HEK293T (cell line): ENCODE results near the gene CPSF7.

Source experiments
- CTCF ChIA-PET: fragments of 350-600 bp; formaldehyde crosslinking; extraction: SDS; loops from one replicate; lab custom pipeline; 2021; ENCODE audit warnings: antibody characterized with exemption, inconsistent platforms; lab: Yijun Ruan, JAX
- POLR2A ChIA-PET: fragments of 350-600 bp; formaldehyde crosslinking; extraction: SDS; loops from one replicate; lab custom pipeline; 2020; ENCODE audit warnings: antibody characterized with exemption, inconsistent platforms; lab: Yijun Ruan, JAX
- DNase-seq: peaks from one replicate; pipeline ENCODE4 v3.0.0; 2012; ENCODE audit warnings: mixed read lengths; ENCODE audit errors: extremely low spot score
- ARNT ChIP-seq: fragments of 450-650 bp; IDR thresholded peaks from 2 replicates; pipeline ENCODE4 v1.6.1; 2017; ENCODE audit warnings: mild to moderate bottlenecking
- BHLHE40 ChIP-seq: fragments of 450-650 bp; IDR thresholded peaks from 2 replicates; pipeline ENCODE4 v1.6.1; 2016; ENCODE audit warnings: mild to moderate bottlenecking, moderate library complexity, borderline replicate concordance
- CTBP1 ChIP-seq: fragments of 450-650 bp; IDR thresholded peaks from 2 replicates; pipeline ENCODE4 v1.6.1; 2016; ENCODE audit warnings: borderline replicate concordance
- ELF4 ChIP-seq: fragments of 450-650 bp; IDR thresholded peaks from 2 replicates; pipeline ENCODE4 v1.6.1; 2017; ENCODE audit warnings: antibody characterized with exemption
- FOXA1 ChIP-seq: fragments of 450-650 bp; IDR thresholded peaks from 2 replicates; pipeline ENCODE4 v1.6.1; 2016; ENCODE audit warnings: mild to moderate bottlenecking
- FOXK2 ChIP-seq: fragments of 450-650 bp; IDR thresholded peaks from 2 replicates; pipeline ENCODE4 v1.6.1; 2016; ENCODE audit warnings: mild to moderate bottlenecking
- FOXM1 ChIP-seq: fragments of 450-650 bp; IDR thresholded peaks from 2 replicates; pipeline ENCODE4 v1.6.1; 2017; ENCODE audit warnings: mild to moderate bottlenecking, borderline replicate concordance
- HDGF ChIP-seq: fragments of 450-650 bp; IDR thresholded peaks from 2 replicates; pipeline ENCODE4 v1.6.1; 2017; ENCODE audit warnings: antibody characterized with exemption, borderline replicate concordance
- L3MBTL2 ChIP-seq: fragments of 450-650 bp; conservative IDR thresholded peaks from 2 replicates; pipeline ENCODE4 v1.6.1; 2016; ENCODE audit warnings: mild to moderate bottlenecking
- LEF1 ChIP-seq: fragments of 450-650 bp; IDR thresholded peaks from 2 replicates; pipeline ENCODE4 v1.6.1; 2017; ENCODE audit warnings: mild to moderate bottlenecking, borderline replicate concordance
- NFRKB ChIP-seq: fragments of 450-650 bp; IDR thresholded peaks from 2 replicates; pipeline ENCODE4 v1.6.1; 2016; ENCODE audit warnings: mild to moderate bottlenecking, moderate library complexity
- SP1 ChIP-seq: fragments of 450-650 bp; IDR thresholded peaks from 2 replicates; pipeline ENCODE4 v1.6.1; 2017
- SUZ12 ChIP-seq: fragments of 450-650 bp; IDR thresholded peaks from 2 replicates; pipeline ENCODE4 v1.6.1; 2016; ENCODE audit warnings: mild to moderate bottlenecking
- TARDBP ChIP-seq: fragments of 450-650 bp; IDR thresholded peaks from 2 replicates; pipeline ENCODE4 v1.6.1; 2016
- ZNF384 ChIP-seq: fragments of 450-650 bp; IDR thresholded peaks from 2 replicates; pipeline ENCODE4 v1.6.1; 2016
- TF ChIP-seq, protein P1 (sequence below): fragments of 450-650 bp; IDR thresholded peaks from 2 replicates; pipeline ENCODE4 v1.6.1; 2016

Gene CPSF7

DNA sequence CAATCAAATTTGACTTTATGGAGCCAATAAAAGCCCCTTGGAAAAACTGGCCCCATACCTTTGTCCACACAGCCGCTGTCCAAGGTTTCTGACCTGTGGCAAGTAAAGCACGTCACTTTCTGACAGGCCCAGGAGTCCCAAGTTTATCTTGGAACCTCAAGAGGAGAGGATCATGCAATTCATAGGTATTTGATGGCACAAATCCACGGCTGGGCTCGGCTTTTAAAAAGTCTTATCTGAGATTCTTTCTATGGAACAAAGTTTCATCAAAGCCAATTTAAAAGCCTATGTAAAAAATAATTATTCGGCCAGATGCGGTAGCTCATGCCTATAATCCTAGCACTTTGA is 54.0 kb downstream of the CPSF7 start:
- TF ChIP-seq BHLHE40, result no peak
- no peak for TF ChIP-seq FOXK2
- no peak for TF ChIP-seq LEF1
- TF ChIP-seq SP1, result no peak
- TF ChIP-seq L3MBTL2, result no peak
- TF ChIP-seq CTBP1, result no peak
- no peak for TF ChIP-seq SUZ12
- no peak for TF ChIP-seq HDGF
- no peak for TF ChIP-seq ARNT
- no peak for TF ChIP-seq ELF4
- TF ChIP-seq FOXA1, result no peak
- TF ChIP-seq ZNF384, result no peak
- POLR2A ChIA-PET, result interaction anchor here (1.6 kb wide), 1 partner anchor 9 kb away, joined by 4 read pairs; no protein-coding TSS in a partner anchor

DNA sequence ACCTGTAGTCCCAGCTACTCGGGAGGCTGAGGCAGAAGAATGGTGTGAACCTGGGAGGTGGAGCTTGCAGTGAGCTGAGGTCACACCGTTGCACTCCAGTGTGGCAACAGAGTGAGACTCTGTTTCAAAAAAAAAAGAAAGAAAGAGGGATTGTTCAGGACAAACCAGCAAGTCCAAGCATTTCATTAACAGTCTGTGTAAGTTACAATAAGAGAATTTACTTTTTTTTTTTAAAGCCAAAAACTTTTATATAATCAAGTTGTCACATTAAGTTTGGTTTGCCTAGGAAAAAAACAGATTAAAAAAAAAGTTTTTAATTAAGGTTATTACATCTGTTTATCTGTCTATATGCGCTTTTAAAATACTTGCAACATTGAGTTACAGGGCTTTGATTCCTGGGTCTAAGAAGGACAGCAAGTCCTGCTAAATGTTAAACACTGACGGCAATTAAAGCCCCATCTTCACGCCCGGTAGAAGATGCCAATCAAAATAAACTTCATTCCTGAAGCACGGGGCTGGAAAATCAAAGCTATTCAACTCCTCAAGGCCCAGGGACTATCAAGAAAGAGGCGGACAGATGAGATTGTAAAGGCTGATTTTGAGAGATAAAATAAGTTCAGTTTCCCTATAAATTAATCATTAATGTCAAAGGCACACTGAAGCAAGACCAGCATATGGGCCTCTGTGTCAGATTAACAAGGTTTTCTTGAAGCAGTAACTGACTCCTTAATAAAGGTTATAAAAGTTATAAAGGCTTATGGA is 56.9 kb downstream of the CPSF7 start:
- TF ChIP-seq CTBP1 (no peak), ZNF384 (peak; percentile 67)
- POLR2A ChIA-PET, result no interaction called here
- CTCF ChIA-PET, result no interaction called here
- no peak for DNase-seq

More for the DNA sequence above, 54.0 kb downstream of the CPSF7 start:
- no peak for DNase-seq
- CTCF ChIA-PET, result no interaction called here

DNA sequence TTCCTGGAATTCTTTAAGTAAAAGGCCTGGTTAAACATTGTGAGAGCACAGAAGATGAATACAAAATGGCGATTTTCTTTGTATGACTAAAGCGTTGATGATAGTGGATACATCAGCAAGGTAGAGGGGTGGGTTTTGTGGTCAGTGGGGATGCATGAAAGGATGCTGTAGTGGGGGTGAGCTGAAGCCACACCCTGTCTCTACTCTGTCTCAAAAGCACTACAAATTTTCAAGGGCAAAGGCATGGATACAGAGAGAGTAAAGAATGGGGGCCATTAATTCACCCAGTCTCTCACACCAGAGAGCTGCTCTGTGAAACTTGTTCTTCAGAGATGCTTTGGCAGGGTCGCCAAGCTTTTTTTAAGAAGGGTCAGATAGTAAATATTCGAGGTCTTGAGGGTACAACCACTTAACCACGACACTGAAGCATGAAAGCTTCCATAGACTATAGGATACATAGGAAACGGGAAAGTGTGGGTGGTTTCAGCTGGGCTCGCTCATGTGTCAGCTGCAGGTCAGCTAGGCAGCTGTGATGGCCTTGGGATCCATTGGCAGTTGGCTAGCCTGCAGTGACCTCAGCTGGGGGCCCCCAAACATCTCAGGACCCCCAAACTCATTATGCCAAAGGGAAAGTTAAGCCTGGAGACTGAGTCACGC is 59.3 kb downstream of the CPSF7 start:
- ChIA-PET POLR2A (interaction anchor here (2.2 kb wide), 1 partner anchor 8 kb away, joined by 11 read pairs; the partner anchor contains the start of genes CYB561A3 and TMEM138), CTCF (no interaction called here)
- no peak for DNase-seq
- TF ChIP-seq ZNF384, result no peak
- TF ChIP-seq NFRKB, result no peak
- no peak for TF ChIP-seq ELF4

DNA sequence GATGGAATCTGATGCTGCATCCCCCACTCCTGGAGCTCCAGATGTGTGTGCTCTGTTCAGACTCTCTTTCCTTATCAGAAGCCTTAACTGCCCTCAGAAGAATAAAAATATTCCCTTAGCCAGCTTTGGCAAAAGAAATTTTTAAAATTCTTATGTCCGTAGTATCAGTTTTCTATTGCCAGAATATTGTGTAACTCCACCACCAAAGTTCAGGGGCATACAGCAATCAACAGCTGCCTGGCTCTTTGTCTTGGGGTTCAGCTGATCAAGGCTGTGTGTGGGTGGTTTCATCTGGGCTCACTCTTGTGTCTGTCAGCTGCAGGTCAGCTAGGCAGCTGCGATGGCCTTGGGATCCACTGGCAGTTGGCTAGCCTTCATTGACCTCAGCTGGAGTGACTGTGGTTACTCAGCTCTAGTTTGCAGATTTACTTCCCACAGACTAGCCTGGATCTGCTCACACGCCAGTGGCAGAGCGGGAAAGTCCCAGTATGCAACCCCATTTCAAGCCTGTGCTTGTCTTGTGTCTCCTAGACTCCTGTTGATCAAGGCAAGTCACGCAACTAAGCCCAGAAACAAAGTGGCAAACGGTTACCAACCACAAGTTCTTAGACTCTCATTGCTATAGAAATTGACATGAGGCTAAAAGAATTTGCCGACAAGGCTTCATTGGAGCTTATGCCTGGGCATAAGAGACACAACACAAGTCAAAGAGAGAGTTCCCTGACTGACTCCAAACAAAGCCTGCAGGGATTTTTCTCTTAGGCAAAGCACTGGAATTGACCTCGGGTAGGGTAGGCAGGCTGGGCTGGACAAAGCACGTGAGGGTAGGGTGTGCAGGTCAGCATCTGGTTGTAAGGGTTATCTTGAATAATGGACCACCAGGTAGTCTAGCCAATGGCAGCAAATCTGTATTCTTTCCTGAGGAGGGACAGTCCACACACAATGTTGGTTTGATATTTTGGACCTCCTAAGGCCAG is 60.1 kb downstream of the CPSF7 start:
- TF ChIP-seq SUZ12, result no peak
- TF ChIP-seq L3MBTL2, result no peak
- TF ChIP-seq ARNT, result no peak
- TF ChIP-seq FOXA1, result no peak
- no peak for TF ChIP-seq LEF1
- TF ChIP-seq HDGF, result no peak
- no peak for TF ChIP-seq FOXK2
- no peak for TF ChIP-seq BHLHE40
- no peak for TF ChIP-seq CTBP1
- TF ChIP-seq ELF4, result no peak
- no peak for TF ChIP-seq NFRKB
- TF ChIP-seq ZNF384, result no peak
- no peak for TF ChIP-seq FOXM1
- TF ChIP-seq, protein P1, sequence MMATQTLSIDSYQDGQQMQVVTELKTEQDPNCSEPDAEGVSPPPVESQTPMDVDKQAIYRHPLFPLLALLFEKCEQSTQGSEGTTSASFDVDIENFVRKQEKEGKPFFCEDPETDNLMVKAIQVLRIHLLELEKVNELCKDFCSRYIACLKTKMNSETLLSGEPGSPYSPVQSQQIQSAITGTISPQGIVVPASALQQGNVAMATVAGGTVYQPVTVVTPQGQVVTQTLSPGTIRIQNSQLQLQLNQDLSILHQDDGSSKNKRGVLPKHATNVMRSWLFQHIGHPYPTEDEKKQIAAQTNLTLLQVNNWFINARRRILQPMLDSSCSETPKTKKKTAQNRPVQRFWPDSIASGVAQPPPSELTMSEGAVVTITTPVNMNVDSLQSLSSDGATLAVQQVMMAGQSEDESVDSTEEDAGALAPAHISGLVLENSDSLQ, result no peak
- TF ChIP-seq TARDBP, result no peak
- no peak for TF ChIP-seq SP1
- POLR2A ChIA-PET, result interaction anchor here (2.2 kb wide), 1 partner anchor 7 kb away, joined by 11 read pairs; the partner anchor contains the start of genes CYB561A3 and TMEM138
- no peak for DNase-seq
- CTCF ChIA-PET, result no interaction called here

DNA sequence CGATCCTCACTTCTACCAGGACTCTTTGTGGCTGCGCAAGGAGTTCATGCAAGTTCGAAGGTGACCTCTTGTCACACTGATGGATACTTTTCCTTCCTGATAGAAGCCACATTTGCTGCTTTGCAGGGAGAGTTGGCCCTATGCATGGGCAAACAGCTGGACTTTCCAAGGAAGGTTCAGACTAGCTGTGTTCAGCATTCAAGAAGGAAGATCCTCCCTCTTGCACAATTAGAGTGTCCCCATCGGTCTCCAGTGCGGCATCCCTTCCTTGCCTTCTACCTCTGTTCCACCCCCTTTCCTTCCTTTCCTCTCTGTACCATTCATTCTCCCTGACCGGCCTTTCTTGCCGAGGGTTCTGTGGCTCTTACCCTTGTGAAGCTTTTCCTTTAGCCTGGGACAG is 61.1 kb downstream of the CPSF7 start:
- no peak for DNase-seq
- ChIA-PET CTCF (interaction anchor here (1.0 kb wide), 1 partner anchor 33 kb away, joined by 3 read pairs; no protein-coding TSS in a partner anchor), POLR2A (interaction anchor here (0.7 kb wide), 1 partner anchor 10 kb away, joined by 3 read pairs; no protein-coding TSS in a partner anchor)
- no peak for TF ChIP-seq FOXM1
- no peak for TF ChIP-seq NFRKB

DNA sequence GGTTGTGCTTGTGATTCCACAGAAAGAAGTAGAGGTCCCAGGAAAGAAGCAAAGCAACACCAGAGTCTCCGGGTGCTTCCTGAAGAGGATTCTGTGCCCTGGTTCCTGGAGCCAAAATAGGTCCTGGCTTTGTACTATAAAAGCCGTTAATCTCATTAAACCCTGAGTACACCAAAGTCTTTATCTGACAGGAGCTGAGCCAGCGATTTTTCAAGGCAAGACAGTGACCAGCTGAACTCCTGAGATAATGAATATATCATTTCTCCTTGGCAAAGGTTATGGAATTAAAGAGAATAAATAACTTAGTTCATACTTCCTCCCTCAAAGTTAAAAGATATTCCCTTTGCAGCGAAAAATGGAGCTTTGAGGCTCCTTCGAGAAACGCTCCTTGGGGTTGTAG is 62.4 kb downstream of the CPSF7 start:
- ChIA-PET POLR2A (interaction anchor here (0.8 kb wide), 1 partner anchor 15 kb away, joined by 3 read pairs; no protein-coding TSS in a partner anchor), CTCF (interaction anchor here (0.6 kb wide), 1 partner anchor 7 kb away, joined by 3 read pairs; no protein-coding TSS in a partner anchor)
- TF ChIP-seq CTBP1 (no peak), SUZ12 (no peak), FOXK2 (no peak), FOXM1 (no peak), L3MBTL2 (no peak), FOXA1 (no peak), TARDBP (no peak), ZNF384 (no peak), HDGF (no peak), SP1 (no peak), ELF4 (no peak)
- TF ChIP-seq, protein P1, result no peak
- no peak for DNase-seq
